HG03565 (cell line): ENCODE results near the gene ZNF444.

Source experiments
- ATAC-seq: cut with Tn5 transposase; IDR thresholded peaks from one replicate; pipeline ENCODE4 v1.9.1; 2021; ENCODE audit warnings: mild to moderate bottlenecking, moderate library complexity; ENCODE audit not compliant: unreplicated experiment

ZNF444 gene

DNA sequence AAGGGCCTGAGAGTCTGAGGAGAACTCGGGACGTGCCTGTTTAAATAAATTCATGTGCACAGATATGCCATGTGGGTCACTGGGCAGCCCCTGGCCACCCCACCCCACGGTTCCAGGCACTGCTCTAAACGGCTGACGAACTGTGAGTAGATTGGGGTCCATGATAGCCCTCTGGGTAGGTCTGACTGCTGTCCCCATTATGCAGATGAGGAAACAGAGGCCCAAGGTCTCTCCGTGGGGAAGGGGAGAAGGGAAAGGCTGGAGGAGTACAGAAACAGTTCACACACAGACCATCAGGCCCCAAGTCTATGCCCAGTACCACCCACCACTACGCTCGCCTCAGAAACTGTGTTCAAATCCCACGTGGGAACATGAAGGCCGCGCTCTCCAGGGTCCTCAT, 34.1 kb upstream of the ZNF444 start:
- ATAC-seq: no peak

GRCh38 chr19:56107626-56108351, 33.3 kb upstream of the ZNF444 start:
- ATAC-seq: no peak

DNA sequence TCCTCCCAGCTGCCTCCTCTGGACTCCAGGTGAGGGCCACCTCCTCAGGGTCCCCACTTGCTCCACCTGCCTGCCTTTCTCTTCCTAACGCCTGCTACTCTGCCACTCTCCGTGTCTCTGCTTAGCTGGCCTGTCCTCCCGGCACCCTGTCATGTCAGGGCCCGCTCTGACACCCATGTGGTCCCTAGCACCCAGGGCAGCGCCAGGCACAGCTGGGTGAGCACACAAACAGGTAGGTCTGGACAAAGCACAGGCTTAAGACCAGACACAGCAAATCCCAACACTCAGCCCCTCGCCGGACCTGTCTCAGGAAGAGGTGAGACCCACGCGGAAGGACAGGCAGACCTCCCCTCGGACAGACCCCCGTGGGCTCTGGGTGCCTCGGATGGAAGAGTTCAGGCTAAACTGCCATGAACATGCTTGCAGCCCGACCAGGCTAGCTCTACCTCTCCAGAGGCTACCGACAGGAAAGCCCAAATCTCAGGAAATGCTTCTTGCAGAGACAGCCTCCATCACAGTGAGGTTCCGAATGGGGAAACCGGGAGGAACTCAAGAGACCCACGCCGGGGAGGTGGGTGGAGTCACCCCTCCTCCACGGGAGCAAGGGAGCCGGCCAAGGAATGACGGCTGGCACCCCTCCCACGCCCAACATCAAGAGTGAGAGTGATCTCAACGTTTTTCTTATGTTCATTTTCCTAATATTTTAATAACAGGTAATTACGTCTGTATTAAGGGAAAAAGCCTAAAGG, 32.5 kb upstream of the ZNF444 start:
- ATAC-seq: no peak

- no peak for ATAC-seq
Measured at GRCh38 chr19:56109226-56109625, 31.9 kb upstream of the ZNF444 start.

GRCh38 chr19:56110515-56111448, 30.3 kb upstream of the ZNF444 start:
- ATAC-seq: no peak

- no peak for ATAC-seq
Measured at GRCh38 chr19:56111601-56112312, 29.3 kb upstream of the ZNF444 start.

GRCh38 chr19:56112313-56112709, 28.8 kb upstream of the ZNF444 start:
- no peak for ATAC-seq

DNA sequence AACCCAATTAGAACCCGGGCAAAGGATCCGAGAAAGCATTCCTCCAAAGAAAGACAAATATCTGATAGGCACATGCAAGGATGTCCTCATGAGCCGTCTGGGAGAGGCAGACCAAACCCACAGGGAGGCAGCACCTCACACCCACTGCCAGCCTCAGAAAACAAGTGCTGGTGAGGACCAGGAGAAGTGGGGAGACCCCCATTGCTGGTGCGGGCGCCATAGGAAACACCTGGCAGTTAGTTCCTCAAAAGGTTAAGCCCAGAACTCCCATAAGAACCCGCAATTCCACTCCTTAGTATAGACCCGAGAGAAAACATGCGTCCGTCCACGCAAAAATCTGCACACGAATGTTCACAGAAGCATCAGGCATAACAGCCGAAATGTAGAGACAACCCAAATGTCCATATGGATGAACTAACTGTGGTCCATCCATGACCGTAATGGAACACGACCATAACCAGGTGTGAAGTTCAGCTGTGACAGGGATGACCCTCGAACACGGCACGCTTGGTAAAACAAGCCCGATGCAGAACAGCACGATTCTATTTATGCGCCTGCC, 27.9 kb upstream of the ZNF444 start:
- no peak for ATAC-seq

DNA sequence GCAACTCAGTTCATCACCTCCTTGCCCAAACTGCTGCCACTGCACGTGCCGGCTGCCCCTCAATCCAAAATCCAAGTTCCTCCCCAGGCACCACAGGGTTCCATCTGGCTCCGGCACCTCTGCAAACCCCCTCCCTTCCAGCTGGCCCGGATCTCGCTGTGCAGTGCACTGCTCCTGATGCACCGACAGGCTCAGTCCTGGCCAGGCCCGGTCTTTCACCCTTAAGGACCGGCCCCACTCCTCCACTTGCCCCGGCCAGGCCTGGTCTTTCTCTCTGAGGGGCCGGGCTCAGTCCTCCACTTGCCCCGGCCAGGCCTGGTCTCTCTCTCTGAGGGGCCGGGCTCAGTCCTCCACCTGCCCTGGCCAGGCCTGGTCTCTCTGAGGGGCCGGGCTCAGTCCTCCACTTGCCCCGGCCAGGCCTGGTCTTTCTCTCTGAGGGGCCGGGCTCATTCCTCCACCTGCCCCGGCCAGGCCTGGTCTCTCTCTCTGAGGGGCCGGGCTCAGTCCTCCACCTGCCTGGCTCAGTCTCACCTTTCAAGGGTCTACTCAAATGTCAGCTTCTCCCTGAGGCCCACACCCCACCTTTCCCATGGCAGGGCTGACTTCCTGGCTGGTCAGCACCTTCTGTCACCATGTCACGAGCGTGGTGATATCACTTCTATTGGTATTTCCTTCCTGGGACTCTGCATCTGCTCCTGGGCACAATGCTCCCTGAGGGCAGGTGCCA, 26.9 kb upstream of the ZNF444 start:
- no peak for ATAC-seq

DNA sequence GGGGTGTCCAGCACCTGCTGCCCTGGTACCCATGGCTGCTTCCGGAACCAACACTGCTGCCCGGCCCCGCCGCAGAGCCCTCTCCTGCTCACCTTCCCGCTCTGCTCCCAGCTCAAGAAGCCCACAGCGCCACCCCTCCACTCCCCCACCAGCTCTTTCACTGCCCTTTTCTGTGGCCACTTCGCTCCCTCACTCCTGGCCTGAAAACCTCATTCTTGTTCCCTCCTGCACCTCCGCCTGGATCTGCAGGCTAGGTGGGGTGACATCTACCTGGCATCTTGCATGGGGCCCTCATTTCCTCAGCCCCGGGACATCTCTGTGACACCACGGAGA, 26.3 kb upstream of the ZNF444 start:
- no peak for ATAC-seq

DNA sequence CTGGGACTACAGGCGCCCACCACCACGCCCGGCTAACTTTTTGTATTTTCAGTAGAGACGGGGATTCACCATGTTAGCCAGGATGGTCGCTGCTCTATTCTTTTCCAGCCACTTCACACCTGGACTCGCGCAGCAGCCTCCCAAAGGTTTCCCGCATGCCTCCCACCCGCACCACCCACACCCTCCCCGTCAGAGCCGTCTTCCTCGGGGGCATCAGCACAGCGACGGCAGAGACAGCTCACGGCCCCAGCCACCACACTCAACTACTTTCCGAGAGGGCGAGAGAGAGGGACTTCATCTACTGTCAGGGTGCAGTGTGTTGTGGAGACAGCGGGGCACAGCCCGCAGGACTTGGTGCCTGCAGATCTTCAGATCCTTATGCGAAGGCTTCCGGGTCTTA, 25.6 kb upstream of the ZNF444 start:
- ATAC-seq: no peak

GRCh38 chr19:56116606-56117005, 24.5 kb upstream of the ZNF444 start:
- ATAC-seq: no peak

GRCh38 chr19:56117376-56117884, 23.7 kb upstream of the ZNF444 start:
- no peak for ATAC-seq

GRCh38 chr19:56117889-56118288, 23.2 kb upstream of the ZNF444 start:
- no peak for ATAC-seq

GRCh38 chr19:56118666-56119581, 22.2 kb upstream of the ZNF444 start:
- no peak for ATAC-seq

- no peak for ATAC-seq
Measured at GRCh38 chr19:56119582-56119978, 21.5 kb upstream of the ZNF444 start.

- no peak for ATAC-seq
Measured at GRCh38 chr19:56120002-56120370, 21.1 kb upstream of the ZNF444 start.

DNA sequence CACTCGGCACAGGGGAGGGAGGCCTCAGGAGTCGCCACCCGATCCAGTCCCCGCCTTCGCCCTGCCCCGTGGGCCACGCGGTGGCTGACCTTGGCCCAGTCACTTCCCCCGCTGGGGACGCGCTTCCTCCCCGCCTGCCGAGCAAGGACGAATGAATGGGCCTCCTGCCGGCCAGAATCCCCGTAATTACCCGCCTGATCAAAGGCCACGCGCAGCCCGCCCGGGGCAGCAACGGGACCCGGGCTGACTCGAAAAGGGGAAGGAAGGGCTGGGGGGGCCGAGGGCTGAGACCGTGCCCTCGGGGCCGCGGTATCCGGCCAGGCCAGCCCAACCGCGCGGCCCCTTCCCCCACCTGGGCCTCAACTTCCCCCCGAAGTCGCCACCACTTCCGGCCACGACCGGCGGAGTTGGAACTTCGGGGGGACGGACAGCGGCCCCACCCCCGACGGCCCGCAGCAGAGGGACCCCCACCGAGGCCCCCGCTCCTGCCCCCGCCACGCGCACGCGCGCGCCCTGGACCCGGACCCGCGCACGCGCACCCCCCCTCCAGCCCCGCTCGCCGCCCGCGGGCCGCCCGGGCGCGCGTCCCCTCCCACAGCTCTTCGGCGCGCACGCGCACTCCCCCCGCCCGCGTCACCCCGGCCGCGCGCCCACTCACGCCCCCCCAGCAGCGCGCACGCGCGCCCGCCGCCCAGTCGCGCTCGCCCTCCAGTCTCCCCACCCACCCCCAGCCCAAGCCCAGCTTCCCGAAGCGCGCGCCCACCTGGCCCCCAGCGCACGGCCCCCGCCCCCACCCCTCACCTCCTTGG, 20.5 kb upstream of the ZNF444 start:
- ATAC-seq: peak; percentile 24
